GM23248 (cell line): ENCODE measurements around the gene CXorf58. TPM values are rescaled to one million over a fixed set of nuclear protein-coding genes. Genes with fewer than 3 reads are reported as not detected.

Source experiments
- DNase-seq: peaks from one replicate; pipeline ENCODE4 v3.0.0-alpha.2; 2015
- H2AFZ ChIP-seq: fragments of 200-600 bp; sonication (generic); 2 replicates; pipeline ENCODE4 v1.6.1; 2016; ENCODE audit warnings: antibody characterized with exemption
- H3F3A ChIP-seq: fragments of 200-600 bp; sonication (generic); 2 replicates; pipeline ENCODE4 v1.6.1; 2016; ENCODE audit warnings: mild to moderate bottlenecking, antibody characterized with exemption, mixed run types; ENCODE audit not compliant: insufficient read depth
- H3K27ac ChIP-seq: fragments of 200-600 bp; sonication (generic); 2 replicates; pipeline ENCODE4 v1.5.1; 2016; ENCODE audit warnings: mild to moderate bottlenecking
- H3K27me3 ChIP-seq: fragments of 200-600 bp; sonication (generic); replicated peaks from 2 replicates; pipeline ENCODE4 v1.6.1; 2016; ENCODE audit warnings: mild to moderate bottlenecking; ENCODE audit not compliant: insufficient read depth
- H3K36me3 ChIP-seq: fragments of 200-600 bp; sonication (generic); 2 replicates; pipeline ENCODE4 v1.6.1; 2016; ENCODE audit warnings: low read depth, mild to moderate bottlenecking
- H3K4me1 ChIP-seq: fragments of 200-600 bp; sonication (generic); 2 replicates; pipeline ENCODE4 v1.6.1; 2016; ENCODE audit warnings: mild to moderate bottlenecking; ENCODE audit not compliant: insufficient read depth
- H3K4me2 ChIP-seq: fragments of 200-600 bp; sonication (generic); one replicate; pipeline ENCODE4 v1.6.1; 2016; ENCODE audit warnings: mild to moderate bottlenecking; ENCODE audit not compliant: unreplicated experiment
- H3K4me3 ChIP-seq: fragments of 200-600 bp; sonication (generic); 2 replicates; pipeline ENCODE4 v1.5.1; 2016; ENCODE audit warnings: mild to moderate bottlenecking
- H3K79me2 ChIP-seq: fragments of 200-600 bp; sonication (generic); 2 replicates; pipeline ENCODE4 v1.6.1; 2016; ENCODE audit warnings: mild to moderate bottlenecking; ENCODE audit not compliant: insufficient read depth
- H3K9ac ChIP-seq: fragments of 200-600 bp; sonication (generic); 2 replicates; pipeline ENCODE4 v1.6.1; 2016; ENCODE audit warnings: mild to moderate bottlenecking
- H3K9me2 ChIP-seq: fragments of 200-600 bp; sonication (generic); 2 replicates; pipeline ENCODE4 v1.6.1; 2016; ENCODE audit warnings: mixed run types, mild to moderate bottlenecking, moderate library complexity; ENCODE audit not compliant: insufficient read depth
- H3K9me3 ChIP-seq: fragments of 200-600 bp; sonication (generic); one replicate; pipeline ENCODE4 v1.6.1; 2017; ENCODE audit warnings: low read depth
- H4K20me1 ChIP-seq: fragments of 200-600 bp; sonication (generic); 2 replicates; pipeline ENCODE4 v1.6.0; 2016; ENCODE audit not compliant: insufficient read depth
- EZH2 ChIP-seq: fragments of 200-600 bp; sonication (generic); IDR thresholded peaks from 2 replicates; pipeline ENCODE4 v1.6.1; 2018; ENCODE audit warnings: antibody characterized with exemption, mild to moderate bottlenecking; ENCODE audit not compliant: insufficient read depth, poor library complexity, severe bottlenecking
- EZH2phosphoT487 ChIP-seq: fragments of 200-600 bp; sonication (generic); IDR thresholded peaks from 2 replicates; pipeline ENCODE4 v1.6.1; 2018; ENCODE audit warnings: antibody characterized with exemption, moderate library complexity, mild to moderate bottlenecking, low read depth; ENCODE audit not compliant: insufficient read depth
- WGBS, 2 experiments: methylation state at CpG; one replicate each; pipeline ENCODE4 v1.1.6; 2015 to 2017; ENCODE audit warnings: low lambda C conversion rate in 2 of 2, low coverage in 1 of 2; ENCODE audit errors: missing lambda C conversion rate in 2 of 2; 5-methylcytosine and 5-hydroxymethylcytosine counted together
- in situ Hi-C: fragments of 300-500 bp; cut with MboI; formaldehyde crosslinking; loops from 2 replicates; pipeline ENCODE4 v1.15.0; 2020
- polyA plus RNA-seq: library from polyadenylated mRNA; unstranded; fragments of >200 nt; fragmentation: Nextera tagmentation; extraction: Ambion mirVana; gene quantifications from 2 replicates; pipeline ENCODE4 v1.2.1, GENCODE V29; 2016
- total RNA-seq: library from RNA; depleted of rRNA; stranded (reverse); fragments of >200 nt; shearing (Covaris generic); gene quantifications from 2 replicates; pipeline ENCODE4 v1.2.3, GENCODE V29; 2014

The CXorf58 gene
- total and polyA plus RNA-seq, 2 experiments from 2014 or later = not detected

DNA sequence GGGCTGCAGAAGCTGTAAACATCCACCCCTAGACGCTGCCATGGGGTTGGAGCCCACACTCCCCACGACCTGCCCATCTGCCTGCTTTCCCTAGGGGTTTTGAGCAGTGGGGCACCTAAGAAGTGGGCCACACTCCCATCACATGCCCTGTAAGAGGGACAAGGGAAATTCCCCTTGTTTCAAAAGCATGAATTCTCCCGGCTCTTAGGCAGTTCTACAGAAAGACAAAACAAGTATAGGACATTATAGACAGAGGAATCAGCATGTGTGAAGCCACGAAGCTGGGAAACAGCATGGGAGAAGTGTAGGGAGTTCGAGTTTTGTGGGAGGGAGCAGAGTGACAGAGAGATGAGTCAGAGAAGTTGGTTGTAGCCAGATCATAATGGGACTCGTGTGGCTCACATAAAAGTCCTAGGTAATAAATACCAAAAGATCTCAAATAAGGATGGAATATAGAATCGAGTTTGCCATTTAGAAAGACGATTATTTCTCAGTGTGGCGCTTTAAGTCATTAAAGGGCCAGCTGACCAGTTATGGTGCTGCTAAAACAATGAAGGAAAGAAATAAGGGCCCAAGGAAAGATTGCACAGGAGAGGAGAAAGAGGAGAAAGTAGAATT is 24.0 kb upstream of the CXorf58 start:
- Histone ChIP-seq H3K36me3 (no peaks in the 10 kb centered on the region), H3K4me2 (peak overlapping the region; percentile 78), H3K4me3 (peak overlapping the region; percentile 57), H4K20me1 (no peaks in the 10 kb centered on the region), H3K27ac (peak overlapping the region; percentile 88), H3K9ac (peak overlapping the region; percentile 66), H3K9me3 (no peaks in the 10 kb centered on the region), H3K79me2 (no peaks in the 10 kb centered on the region), H2AFZ (peak overlapping the region; percentile 70), H3F3A (peaks cover 7% of the 10 kb centered on the region; the same call in 1 of the 2 replicates), H3K4me1 (peaks cover 18% of the 10 kb centered on the region), H3K27me3 (no peaks in the 10 kb centered on the region), H3K9me2 (no peaks in the 10 kb centered on the region)
- in situ Hi-C loops = no loop called here
- TF ChIP-seq EZH2phosphoT487 (no peak), EZH2 (no peak)
- DNase-seq = peak; percentile 84
- WGBS, 2 experiments = 18 to 19% methylated on average over 8 to 9 of the region's 9 CpGs

DNA sequence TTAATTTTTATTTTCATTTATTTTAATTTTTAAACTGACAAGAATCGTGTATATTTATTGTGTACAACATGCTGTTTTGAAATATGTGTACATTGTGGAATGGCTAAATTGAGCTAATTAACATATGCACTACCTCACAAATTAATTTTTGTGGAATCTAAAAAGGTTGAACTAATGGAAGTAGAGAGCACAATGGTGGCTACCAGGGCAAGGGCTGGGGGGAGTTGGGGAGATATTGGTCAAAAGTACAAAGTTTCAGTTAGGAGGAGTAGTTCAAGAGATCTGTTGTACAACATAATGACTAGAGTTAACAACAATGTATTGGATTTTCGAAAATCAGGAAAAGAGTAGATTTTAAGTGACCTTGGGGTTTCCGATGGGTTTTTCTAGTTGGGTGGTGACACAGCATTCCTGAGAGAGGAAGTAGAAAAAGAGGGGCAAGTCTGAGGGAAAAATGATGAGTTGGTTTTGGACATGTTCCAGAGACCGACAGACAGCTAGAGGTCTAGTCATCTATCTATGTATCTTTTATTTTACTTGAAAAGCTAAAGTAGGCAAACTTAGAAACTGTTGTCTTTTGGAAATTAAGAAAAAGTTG is 23.3 kb upstream of the CXorf58 start:
- Histone ChIP-seq H4K20me1 (no peaks in the 10 kb centered on the region), H3K4me3 (peak overlapping the region; percentile 57), H3K9me2 (no peaks in the 10 kb centered on the region), H2AFZ (peak overlapping the region; percentile 70; the same call in 1 of the 2 replicates), H3K79me2 (no peaks in the 10 kb centered on the region), H3K27me3 (no peaks in the 10 kb centered on the region), H3F3A (peaks cover 11% of the 10 kb centered on the region; the same call in 1 of the 2 replicates), H3K27ac (peak overlapping the region; percentile 88), H3K36me3 (no peaks in the 10 kb centered on the region), H3K9ac (peak overlapping the region; percentile 66), H3K4me1 (peaks cover 18% of the 10 kb centered on the region), H3K4me2 (peak overlapping the region; percentile 78), H3K9me3 (no peaks in the 10 kb centered on the region)
- TF ChIP-seq EZH2 (no peak), EZH2phosphoT487 (no peak)
- WGBS, 2 experiments = 30 to 35% methylated on average over 3 to 4 of the region's 4 CpGs
- DNase-seq = peak; percentile 54
- in situ Hi-C loops = no loop called here

DNA sequence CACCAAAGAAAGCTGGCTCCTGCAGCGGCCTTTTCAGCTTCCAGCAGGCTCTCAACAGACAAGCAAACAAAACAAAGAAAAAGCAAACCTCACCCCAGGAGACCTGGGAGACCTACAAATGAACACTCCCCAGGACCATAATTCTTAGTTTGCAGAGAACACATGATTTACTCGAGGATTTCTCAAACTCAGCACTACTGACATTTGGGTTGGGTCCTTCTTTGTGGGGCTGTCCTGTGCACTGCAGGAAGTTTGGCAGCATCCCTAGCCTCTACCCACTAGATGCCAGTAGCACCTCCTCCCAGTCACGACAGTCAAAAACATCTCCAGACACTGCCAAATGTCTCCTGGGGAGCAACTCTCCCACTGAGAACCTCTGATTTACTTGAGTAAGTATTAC is 22.0 kb upstream of the CXorf58 start:
- Histone ChIP-seq H3K36me3 (no peaks in the 10 kb centered on the region), H3K4me2 (no peak overlapping the region)

DNA sequence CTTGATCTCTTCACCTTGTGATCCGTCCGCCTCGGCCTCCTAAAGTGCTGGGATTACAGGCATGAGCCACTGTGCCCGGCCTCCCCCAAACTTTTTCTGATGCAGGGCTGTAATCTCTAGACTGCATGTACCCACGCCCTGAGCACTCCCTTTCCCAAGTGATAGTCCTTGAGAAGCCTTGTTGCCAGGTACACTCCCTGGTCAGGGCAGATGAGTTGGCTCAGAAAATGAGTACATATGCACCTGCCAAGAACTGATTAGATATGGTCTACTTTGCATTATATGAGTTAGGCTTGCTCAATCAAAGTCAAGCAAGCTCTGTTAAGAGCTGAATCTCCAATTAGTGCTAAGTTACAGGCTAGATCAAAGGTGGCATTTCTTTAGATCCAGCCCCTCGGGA is 20.4 kb upstream of the CXorf58 start:
- WGBS, 2 experiments = 93 to 100% methylated on average over 4 to 6 of the region's 6 CpGs

More for the DNA sequence above, 22.0 kb upstream of the CXorf58 start:
- H3F3A ChIP-seq = peaks cover 17% of the 10 kb centered on the region; the same call in 1 of the 2 replicates
- no peaks in the 10 kb centered on the region for H4K20me1 ChIP-seq
- 50 to 53% methylated on average over 3 of the region's 3 CpGs for WGBS, 2 experiments
- in situ Hi-C loops = no loop called here
- H3K9ac ChIP-seq = no peak overlapping the region
- TF ChIP-seq EZH2phosphoT487 = no peak
- no peak for TF ChIP-seq EZH2
- no peaks in the 10 kb centered on the region for H3K9me2 ChIP-seq
- no peak overlapping the region for H3K4me3 ChIP-seq
- peaks cover 18% of the 10 kb centered on the region for H3K4me1 ChIP-seq
- H3K9me3 ChIP-seq = no peaks in the 10 kb centered on the region
- H3K27ac ChIP-seq = no peak overlapping the region
- no peak for DNase-seq
- H3K27me3 ChIP-seq = no peaks in the 10 kb centered on the region
- no peak overlapping the region for H2AFZ ChIP-seq
- H3K79me2 ChIP-seq = no peaks in the 10 kb centered on the region

More for the DNA sequence above, 20.4 kb upstream of the CXorf58 start:
- Histone ChIP-seq H3F3A (peaks cover 17% of the 10 kb centered on the region; the same call in 1 of the 2 replicates), H4K20me1 (no peaks in the 10 kb centered on the region), H3K36me3 (no peaks in the 10 kb centered on the region), H3K9me2 (no peaks in the 10 kb centered on the region), H3K4me3 (no peak overlapping the region), H3K27ac (no peak overlapping the region), H3K9me3 (no peaks in the 10 kb centered on the region), H3K27me3 (no peaks in the 10 kb centered on the region), H3K4me1 (peaks cover 18% of the 10 kb centered on the region), H3K4me2 (no peak overlapping the region), H2AFZ (no peak overlapping the region), H3K9ac (no peak overlapping the region), H3K79me2 (no peaks in the 10 kb centered on the region)
- in situ Hi-C loops = no loop called here
- no peak for DNase-seq
- TF ChIP-seq EZH2 (no peak), EZH2phosphoT487 (no peak)
